ENCODE measurements around the gene PCBP3.
"Not testable (repeated sequence)": the region's sequence is repeated elsewhere in the genome, so short reads cannot be mapped to it uniquely, and the experiment has no call there.

PCBP3 gene

DNA sequence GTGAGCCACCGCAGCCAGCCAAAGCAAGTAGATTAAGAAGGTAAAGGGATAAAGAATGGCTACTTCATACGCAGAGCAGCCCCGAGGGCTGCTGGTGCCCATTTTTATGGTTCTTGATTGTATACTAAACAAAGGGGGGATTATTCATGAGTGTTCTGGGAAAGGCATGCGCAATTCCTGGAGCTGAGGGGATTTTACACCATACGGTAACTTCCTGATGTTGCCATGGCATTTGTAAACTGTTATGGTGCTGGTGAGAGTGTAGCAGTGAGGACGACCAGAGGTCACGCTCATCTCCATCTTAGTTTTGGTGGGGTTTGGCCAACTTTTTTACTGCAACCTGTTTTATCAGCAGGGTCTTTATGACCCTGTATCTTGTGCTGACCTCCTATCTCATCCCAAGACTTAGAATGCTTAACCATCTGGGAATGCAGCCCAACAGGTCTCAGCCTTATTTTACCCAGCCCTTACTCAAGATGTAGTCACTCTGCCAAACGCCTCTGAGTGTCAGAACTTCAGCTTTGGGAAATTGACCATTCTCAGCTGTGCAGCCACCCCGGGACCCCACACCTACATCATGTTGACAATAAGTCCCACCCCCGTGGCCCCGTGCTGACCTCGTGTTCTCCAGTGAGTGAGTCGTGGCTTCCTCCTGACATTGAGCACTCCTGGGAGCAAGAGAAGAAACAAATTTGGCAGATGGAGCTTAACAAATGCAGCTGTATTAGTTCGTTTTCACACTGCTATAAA lies 188.6 kb downstream of the PCBP3 start:
- no peak for DNase-seq

DNA sequence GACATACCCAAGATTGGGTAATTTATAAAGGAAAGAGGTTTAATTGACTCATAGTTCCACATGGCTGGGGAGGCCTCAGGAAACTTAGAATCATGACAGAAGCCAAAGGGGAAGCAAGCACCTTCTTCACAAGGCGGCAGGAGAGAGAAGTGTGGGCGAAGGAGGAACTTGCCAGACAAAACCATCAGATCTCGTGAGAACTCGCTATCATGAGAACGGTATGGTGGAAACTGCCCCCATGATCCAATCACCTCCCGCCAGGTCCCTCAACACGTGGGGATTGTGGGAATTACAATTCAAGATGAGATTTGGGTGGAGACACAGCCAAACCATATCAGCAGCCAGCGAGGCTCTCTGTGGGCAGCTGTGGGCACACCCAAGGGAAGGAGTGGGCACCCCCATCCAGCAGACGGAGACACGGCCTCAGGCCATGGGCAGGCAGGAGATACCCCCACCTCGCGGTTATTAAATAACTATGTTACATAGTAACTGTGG lies 189.3 kb downstream of the PCBP3 start:
- not testable (repeated sequence) for DNase-seq

DNA sequence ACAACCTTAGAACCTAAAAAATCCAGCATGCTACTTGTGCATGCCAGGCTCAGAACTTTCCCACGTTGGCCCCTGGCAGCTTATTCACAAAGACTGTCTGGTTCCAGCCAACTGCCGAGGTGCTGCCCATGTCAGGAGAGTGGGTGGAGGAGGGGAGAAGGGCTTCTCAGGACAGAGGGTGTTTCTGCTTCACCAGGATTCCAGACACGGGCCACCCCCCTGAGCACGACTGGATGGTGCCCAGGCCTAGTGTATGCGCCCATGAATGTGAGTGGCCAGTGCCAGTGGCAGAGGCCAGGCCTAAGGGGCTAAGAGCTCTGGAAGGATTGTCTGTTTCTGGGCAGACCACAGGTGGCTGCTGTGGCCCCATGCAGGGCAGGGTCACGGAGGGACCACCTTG lies 189.9 kb downstream of the PCBP3 start:
- no peak for DNase-seq

DNA sequence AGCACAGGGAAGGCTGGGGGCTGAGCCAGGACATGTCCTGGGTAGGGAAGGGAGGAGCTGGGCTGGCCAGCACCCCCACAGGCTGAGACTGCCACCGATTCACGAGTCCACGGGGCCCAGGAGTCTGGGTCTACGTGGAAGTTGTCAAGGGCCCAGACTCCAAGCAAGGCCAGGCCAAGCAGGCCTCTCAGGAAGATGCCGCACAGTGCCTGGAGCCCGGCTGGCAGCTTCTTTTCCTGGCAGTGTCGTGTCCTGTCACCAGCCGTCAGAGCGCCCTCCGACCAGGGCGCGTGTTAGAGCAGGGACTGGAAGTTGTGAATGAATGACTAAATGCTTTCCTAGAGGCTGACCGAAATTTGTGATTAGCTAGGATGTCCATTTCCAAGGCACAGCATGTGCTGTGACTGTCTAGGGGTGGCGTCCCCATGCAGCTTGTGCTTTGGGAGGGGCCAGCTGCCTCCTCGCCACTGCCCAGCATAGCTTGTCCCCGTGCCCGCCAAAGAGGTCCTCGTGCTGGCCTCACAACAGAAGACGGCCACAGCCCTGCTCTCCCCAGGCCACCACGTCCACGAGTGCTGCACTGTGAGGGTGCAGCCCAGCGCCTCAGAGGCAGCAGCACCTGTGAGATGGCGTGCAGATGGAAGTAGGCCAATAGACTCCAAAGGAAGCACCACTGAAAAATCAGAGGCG lies 190.6 kb downstream of the PCBP3 start:
- DNase-seq, result no peak

DNA sequence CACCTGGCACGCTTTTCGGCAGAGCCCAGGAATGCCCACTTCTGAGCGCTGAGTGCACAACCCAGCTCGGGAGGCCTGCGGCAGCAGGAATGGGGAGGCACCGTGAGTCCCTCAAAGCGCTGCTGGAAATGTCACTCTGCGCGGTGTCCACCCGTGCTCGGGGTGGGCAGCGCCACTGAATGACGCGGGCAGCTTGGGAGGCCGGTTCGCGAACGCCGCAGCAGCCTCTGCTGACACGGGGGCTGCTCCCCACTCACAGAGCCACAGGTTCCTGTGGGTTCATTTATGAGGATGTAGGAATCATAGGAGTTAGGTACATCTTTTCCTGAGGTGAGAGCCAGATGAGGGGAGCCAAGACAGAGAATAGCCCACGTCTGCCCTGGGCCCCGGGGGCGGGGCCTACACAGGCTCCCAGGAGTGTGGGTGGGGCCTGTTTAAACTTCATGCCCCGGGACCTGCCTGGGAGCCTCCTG lies 191.3 kb downstream of the PCBP3 start:
- no peak for DNase-seq

DNA sequence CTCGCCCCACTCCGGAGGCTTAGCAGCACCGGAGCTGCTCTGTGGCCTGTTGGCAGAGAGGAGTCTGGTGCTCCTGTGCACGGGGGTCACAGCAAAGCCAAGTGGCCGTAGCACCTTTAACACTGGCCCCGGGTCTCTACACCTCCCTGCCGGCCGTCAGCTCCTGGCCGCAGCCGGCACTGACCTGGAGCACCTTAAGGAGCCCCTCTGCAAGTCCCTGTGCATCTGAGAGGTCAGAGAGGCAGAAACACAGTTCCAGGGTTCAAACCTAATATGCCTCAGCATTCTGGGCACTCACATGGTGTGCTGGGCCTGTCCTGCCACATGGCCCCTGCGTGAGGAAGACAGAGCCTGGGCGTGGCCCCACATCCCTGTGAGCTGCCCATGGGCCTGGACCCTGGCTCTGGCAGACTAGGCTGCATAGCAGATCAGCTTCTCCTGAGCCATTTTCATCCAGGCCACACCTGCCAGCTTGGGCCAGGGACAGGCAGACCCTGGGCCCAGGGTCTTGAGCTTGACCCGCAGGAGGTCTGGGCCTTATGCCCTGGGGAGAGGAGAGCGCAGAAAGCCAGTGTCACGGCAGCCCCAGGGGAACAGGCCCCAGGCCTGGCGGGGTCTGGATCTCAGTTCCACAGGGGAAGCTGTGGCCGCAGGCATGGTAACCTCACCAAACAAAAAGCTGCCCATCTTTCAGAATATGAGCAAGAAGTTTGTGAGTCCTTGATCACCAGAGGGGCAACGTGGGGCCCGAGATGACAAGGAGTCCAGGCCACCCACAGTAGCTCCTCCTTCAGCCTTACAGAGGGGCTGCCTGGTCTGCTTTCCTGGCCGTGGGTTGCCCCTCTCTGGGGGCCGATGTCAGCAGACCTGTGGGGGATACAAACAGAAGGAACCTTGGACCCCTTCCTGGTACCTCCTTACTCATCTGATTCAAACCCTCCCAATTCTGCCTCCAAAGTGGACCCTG lies 192.1 kb downstream of the PCBP3 start:
- DNase-seq, result no peak

DNA sequence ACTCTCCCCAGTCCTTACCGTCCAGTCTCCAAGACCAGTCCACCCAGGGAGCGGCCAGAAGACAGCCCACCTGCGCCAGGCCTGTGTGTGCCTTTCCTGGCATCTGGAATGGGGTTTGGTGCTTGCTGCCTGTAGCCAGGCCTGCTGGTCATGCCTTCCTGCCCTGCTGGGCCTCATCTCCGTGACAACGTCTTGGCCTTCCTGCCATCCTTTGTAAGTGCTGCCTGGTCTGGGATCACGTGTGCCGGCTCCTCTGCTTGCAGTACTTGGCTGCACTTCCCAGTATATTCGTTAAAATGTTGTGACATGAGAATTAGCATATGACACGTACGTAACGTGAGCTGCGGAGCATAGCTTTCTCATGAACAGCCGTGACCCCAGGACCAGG lies 192.7 kb downstream of the PCBP3 start:
- DNase-seq, result no peak

DNA sequence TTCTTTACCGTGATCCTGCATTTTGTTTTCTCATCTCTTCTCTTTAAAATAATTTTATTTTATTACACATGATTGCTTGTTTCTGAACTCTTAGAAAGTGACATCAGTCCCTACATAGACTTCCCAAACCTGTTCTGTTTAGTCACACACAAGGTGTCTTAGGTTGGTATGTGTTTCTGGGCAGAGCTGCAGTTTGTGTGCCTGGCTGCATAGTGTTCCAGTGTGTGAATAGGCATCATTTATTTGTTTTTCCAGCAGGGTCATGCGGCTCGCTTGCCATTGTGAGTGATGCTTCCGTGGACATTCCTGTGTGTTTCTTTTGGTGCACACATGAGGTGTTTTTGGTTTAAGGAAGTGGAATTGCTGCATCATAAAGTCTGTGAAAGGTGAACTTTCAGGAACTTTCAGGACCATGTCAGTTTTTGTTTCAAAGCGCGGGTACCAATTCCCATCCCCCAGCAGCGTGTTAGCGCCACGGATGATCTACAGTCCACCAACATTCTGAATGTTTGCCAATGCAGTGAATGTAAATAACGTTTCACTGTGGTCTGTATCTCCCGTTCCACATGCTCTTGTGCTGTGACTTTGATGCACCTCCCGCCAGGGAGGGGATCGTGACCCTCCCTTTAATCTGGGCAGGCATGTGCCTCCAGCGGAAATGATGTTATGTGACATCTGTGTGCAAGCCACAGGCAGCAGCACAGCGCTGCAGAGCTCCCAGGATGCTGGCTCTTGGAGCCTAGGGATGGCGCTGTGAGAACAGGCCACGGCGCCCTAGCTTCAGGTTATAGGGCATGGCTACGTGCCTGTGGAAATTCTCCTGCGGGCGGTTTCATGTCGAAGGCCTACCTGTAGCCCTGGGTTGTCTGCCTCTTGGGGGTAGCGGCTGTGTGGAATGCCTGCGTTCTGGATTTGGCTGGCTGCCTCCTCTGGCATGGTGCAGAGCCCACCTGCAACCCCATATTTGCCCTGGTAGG lies 193.5 kb downstream of the PCBP3 start:
- no peak for DNase-seq

DNA sequence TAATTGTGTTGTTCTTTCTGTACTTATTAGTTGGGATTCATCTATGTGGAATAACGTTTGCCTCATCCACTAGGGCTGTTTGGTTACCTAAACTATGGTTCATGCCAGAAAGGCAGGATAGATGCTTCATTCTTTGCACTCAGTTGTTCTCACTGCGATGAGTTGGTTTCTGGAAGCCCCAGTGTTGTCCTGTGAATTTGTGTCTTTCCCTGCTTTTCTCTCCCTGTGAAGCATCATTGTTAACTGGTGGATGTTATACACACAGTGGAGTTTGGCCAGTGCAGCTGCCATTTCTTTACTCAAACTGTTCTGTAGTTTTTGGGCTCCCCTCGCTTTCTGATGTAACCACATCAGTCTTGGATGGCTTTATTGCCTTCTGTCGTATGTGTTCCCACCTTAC lies 194.4 kb downstream of the PCBP3 start:
- no peak for DNase-seq

DNA sequence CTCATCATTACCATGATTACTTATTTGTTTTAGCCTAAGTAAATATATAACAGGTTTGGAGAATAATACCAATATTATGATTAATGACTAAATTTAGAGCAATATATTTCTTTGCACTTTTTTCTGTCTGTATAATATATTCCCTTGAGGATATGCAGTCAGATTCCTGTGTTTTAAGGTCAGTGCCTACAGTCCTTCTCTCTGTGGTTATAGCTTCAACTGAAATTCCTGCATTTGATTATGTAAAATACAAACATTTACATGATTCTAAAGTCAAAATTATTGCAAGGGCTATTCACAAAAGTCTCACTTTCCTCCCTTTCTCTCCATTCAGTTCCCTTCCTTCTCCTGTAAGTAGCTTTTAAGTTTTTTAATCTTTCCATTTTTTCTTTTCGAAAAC lies 195.1 kb downstream of the PCBP3 start:
- DNase-seq, result peak in 1 of 2 experiments; percentile 50

DNA sequence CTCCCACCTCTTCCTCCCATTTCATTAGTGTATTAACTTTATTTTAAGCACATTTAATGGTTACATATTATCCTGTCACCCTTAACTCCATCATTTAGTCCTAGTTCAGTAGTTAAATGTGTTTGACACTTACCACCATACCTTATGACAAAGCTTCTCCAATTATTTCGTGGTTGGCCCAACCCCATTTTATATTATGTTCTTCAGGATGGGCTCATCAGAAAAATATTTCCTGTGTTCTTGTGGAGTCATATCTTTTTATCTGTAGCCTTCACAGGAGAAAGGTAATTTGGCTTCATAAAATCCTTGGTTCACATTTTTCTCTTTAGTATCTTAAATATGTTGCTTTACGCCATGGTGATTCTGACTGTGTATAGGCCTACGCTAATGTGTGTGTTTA lies 195.7 kb downstream of the PCBP3 start:
- no peak for DNase-seq

DNA sequence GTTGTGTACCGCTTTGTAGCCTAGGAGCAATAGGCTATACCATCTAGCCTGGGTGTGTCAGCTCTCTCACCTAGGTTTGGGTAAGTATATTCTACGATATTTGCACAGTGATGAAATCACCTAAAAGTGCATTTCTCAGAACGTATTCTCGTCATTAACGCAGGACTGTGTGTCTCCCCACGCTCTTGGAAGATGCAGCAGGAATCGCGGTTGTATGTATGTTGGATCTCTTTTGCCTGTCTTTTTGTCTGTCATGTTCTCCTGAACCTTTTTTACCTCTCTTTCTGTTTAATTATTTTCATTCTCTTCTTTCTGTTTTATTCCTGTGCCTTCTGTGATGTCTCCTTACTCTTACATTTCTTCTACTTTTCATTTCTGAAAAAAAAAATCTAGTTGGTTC lies 197.5 kb downstream of the PCBP3 start:
- no peak for DNase-seq

DNA sequence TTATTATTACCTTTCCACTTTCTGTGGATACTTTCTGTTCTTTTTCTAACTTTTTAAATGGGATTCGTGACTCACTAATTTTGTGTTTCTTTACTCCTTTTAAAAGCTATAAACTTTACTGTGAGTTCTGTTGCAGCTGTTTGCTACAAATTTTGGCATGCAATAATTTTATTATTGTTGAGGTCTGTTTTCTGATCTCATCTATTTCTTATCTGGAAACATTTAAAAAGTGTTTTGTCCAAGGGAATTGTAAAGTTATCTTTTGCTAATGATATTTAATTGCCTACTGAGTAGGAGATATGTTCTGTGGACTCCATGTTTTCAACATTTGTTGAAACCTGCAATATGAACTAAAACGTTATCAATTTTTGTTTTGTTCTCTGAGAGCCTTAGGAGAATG lies 199.9 kb downstream of the PCBP3 start:
- no peak for DNase-seq

DNA sequence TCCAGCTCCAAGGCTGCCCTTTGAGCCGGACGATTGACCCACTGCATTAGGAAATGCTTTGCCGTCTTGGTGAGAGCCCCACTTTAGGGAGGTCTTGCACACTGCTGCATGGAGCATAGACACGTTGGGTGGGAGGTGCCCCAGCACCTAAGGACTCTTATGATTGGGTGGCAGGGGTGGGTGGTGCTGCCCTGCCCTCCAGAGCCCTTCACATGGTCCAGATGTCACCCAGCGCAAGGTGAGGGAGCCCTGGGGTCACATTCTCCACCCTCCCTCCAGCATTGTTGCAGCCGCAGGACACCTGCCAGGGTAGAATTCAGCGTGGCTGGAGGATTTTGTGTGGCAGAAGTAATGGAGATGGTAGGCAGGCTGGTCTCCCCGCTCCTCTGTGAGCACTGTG lies 200.7 kb downstream of the PCBP3 start:
- no peak for DNase-seq

DNA sequence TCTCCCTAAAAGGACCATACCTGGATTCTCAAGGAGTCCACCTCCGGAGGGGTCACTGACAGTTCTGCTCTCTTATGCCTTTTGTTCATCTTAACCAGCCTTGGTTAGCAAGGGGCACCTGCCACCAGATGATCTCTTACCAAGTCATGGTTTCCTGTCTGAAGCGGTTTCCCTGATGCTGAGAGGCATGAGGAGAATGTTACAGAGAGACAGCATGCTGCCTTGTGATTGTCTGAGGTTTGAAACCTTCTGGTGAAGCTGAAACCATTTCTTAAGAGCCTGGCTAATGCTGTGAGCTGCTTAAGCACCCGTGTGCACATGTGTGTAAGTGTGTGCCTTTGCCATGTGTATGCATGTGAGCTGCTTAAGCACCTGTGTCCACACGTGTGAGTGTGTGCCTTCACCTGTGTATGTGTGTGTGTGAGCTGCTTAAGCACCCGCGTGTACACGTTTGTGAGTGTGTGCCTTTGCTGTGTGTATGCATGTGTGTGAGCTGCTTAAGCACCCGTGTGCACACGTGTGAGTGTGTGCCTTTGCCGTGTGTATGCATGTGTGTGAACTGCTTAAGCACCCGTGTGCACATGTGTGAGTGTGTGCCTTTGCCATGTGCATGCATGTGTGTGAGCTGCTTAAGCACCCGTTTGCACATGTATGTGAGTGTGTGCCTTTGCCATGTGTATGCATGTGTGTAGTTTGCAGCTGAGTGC lies 201.7 kb downstream of the PCBP3 start:
- DNase-seq, result no peak

DNA sequence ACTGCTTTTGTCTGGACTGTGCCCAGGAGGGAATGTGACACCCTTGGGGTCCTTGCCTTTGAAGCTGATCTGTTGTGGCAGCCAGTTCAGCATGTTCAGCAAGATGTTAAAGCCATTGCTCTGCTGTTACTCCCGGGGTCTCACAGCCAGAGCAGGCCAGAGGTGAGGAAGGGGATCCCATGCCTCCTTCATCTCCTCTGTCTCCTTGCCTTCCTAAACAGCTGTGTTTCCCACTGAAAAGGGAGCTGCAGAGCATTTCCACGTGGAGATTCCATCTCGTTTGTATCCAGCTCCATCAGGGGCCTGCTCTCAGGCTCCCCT lies 202.2 kb downstream of the PCBP3 start:
- DNase-seq, result no peak

DNA sequence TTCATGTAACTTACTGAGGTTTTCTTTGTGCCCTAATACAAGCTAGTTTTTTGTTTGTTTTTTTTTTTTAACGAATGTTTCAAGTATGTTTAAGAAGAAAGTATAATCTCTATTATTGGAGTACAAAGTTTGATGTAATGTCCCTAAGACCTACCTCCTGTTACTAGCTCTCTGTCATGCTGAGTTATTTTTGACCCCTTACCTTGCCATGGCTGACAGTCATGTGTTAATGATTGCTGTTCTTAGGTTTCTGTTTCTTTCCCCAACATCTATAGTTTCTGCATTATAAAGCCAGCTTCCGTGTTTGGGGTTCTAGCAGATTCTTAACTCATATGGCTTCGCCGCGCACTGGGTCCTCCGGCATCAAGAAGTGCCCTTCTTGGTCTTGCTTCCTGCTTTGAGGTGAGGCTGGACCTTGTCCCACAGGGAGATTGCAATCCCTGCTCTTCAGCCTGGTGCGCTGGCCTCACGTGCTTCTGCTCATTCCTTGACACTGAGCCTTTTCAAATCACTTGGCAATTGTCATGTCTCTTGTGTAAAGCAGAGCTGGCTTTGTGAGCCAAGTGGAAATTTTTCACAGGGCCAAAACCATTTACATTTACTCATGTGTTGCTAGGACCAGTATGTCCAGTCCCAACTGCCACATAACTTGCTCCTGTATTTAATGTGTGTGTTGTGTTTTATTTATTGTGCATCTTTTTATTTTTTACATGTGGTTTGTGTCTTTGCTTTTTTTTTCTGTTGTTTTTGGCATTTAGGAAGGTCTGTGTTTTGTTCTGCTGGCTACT lies 203.0 kb downstream of the PCBP3 start:
- DNase-seq, result no peak

DNA sequence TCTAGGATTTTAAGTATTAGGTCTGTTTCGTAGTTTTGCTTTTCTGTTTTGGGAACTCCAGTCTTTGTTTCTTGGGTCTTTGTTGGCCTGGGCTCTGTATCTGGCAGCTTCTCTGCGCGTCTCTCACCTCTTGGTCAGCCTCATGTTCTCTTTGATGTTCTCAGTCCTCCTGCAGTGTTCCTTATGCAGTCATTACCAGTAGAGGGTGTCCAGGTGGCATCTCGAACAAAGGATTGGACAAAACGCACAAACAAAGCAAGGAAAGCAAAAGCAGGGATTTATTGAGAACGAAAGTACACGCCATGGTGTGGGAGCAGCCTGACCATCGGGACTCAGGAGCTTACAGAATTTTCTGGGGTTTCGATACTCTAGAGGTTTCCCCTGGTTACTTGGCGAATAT lies 204.3 kb downstream of the PCBP3 start:
- no peak for DNase-seq

DNA sequence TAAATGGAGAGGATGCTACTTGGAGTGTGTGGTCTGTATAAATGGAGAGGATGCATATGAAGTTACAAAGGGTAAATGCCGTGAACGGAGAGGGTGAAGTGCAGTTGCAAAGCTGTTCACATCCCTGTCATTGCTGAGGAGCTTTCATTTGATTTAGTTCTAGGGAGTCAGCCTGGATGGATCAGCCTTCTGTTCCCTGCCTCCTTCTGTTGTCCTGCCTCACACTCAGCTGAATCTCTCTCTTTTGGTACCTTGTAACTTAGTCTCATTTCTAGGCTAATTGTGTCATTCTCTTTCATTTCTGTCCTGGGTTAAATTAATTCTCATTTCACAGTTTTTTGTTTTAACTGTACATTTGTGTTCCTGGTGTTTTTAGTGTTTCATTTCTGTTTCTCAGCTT lies 204.8 kb downstream of the PCBP3 start:
- DNase-seq, result no peak

DNA sequence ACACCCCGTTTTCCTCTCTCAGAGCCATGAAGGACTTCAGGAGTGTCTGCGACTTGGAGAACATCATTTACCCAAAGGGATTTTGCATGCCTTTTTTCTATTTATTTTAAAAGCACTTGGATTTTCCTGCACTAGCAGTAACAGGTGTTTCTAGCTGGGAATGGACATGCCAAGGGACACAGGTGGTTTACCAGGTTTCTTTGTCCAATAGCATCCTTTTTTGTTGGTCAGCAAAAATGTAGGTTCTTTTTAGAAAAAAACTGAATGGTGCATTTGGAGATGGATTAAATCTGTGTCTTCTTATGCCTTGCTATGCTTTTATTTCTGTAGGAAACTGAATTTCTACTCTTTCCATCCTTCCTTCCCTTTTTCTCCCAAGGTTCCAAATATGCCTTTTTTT lies 205.3 kb downstream of the PCBP3 start:
- DNase-seq, result no peak

DNA sequence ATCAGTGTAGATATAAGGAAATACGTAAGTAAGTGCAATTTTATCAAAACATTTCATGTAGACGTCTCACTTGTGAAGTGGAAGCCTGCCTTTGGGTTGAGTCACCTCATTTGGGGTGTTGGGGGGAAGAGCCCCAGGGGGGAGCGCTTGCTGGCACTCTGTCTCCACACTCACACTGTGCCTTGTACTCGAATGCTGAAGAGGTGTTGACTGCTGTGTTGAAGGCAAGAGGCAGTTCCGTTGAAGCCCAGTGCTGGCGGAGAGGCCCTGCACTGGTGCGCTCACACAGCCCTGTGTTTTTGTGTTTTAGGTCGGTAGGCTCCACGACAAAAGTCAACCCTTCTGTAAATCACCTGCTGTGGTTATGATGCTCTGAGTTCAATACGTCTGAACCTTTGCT lies 206.1 kb downstream of the PCBP3 start:
- no peak for DNase-seq

Data from NCI-H526 (cell line).